Measurements from ENCODE around the gene REEP1.

- no peak for TF ChIP-seq CTCF (IDR thresholded peaks at IDR 0.05)
- TF ChIP-seq POLR2A (IDR thresholded peaks at IDR 0.05) = no peak
Measured at GRCh38 chr2:86223927-86224560, 113.4 kb downstream of the REEP1 start.
